GM19238 (cell line): ENCODE data around the gene AKR1A1.
"Not testable (repeated sequence)": the region's sequence is repeated elsewhere in the genome, so short reads cannot be mapped to it uniquely, and the experiment has no call there.

ENCODE experiments used
- DNase-seq: peaks from one replicate; pipeline ENCODE4 v3.0.0; 2011; ENCODE audit warnings: low spot score; ENCODE audit not compliant: insufficient read length

Gene AKR1A1

DNA sequence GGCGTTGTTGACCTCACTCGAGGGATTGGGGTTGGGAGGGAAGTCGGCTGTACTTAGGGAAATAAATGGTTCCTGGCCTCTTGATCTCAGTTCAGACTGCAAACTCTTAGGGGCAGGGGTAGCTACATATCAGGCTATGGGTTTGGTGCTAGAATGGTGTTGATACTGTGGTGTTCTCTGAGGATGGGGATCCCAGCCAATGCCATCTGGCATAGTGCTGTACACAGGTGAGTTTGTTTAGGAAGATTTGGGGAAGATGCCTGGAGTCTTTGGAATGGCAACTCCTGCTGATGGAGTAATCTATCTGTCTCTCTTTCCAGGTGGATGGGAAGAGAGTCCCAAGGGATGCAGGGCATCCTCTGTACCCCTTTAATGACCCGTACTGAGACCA is 18.9 kb downstream of the AKR1A1 start:
- no peak for DNase-seq

DNA sequence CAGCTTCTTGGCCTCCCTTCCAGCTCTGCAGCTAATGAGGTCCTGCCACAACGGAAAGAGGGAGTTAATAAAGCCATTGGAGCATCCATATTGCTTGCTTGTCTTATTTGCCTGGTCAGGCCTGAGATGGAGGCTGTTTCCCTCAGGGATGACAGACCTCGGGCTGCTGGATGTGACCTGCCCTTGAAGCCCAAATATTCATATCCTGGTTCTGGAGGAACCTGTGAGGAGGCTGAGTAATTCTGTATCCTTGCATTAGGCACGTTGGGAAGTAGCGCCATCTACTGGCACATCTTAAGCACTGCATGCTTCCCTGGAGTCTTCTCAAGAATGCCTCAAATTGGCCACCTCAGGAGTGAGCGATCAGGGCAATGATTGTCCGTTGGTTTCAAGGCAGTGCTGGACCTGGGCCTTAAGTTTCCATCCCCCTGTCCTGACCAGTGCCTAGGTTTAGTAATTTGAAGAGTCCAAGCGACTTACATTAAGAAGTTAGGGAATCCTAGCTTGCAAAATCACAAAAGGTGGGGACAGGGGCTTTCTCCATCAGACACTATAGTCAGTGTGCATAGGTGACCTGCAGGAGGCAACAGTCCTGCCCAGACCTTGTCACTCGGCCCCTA is 19.4 kb downstream of the AKR1A1 start:
- DNase-seq = peak; percentile 38

DNA sequence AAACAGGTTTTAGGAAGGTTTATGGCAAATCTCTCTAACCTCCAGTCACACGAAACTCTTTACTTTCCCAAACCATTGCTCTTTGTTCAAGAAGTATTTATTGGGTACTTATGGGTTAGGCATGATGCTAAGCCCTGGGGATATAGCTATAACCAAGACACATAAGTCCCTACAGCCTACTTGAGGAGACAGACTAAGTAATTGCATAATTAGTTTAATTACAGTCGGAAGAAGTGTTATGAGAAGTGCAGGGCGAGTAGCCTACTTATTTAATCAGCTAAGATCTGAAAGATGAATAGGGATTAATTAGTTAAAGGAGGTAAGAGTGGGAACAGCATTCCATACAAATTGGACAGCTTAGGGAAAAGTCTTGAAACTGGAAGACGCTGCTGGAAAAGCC is 20.0 kb downstream of the AKR1A1 start:
- no peak for DNase-seq

DNA sequence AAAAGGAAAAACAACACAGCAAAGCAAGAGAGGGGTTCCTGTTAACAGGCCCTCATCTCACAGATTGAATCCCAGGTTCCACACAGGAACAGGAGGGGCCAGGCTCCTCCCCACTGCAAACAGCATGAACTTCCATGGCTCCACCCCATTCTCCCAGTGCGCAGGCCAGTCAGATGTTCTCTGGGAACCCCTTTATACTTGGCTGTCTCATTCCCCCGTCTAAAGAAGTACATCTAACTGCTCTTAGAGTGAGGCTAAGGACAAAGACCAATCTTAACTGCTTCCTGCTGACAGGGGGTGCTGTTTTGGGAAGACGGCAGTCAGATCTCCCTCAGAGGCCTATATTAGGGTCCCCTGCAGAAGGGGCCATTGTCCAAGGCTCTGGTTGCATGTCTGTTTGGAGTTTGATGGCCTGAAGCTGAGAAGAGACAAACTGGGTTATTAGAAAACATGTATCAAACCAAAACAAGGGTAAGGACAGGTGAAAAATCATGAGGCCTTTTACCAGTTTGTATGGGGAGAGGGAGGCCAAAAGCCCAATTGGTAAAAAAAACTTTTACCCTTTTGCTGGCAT is 22.7 kb downstream of the AKR1A1 start:
- no peak for DNase-seq

DNA sequence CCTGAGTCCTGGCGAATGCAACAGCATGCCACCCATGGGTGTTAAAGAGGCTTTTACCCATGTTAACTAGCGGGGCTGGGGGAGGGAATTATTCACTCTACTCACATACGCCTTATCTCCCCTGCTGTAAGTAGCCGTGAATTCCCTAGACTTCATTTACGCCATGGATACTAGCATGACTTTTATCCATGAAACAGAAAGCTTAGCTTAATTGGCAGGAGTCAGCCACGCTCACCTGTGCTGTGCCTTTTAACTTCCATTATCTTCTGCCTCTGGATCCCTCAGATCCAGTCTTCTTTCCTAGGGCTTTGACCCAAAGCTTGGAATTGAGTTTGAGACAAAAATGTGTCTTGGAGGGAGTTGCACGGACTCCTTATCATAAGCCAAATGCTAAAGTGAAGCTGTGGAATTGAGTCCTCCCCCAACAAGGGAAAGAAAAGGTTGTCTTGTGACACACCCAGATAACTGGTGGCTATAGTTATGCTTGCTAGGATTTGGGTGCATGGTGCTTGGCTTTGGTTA is 23.5 kb downstream of the AKR1A1 start:
- DNase-seq = no peak

DNA sequence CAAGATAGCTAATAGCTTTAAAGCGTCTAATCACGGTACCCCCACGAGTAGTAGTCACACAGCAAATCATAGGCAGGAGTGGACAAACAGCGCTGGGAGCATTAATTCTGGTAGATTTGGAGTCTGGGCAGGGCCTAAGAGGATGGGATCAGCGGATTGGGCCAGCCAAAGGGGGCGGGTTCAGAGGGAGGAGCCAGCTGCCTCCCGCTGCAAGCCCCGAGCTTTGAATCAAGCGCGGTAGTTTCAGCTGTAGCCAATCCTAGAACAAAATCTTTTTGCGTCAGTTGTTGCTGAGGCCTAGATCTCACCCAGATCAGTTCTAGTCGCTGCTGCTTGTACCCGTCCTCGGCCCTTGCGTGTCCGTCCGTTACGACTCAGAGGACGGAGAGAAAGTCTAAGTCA is 32.6 kb downstream of the AKR1A1 start:
- peak; percentile 95 for DNase-seq

DNA sequence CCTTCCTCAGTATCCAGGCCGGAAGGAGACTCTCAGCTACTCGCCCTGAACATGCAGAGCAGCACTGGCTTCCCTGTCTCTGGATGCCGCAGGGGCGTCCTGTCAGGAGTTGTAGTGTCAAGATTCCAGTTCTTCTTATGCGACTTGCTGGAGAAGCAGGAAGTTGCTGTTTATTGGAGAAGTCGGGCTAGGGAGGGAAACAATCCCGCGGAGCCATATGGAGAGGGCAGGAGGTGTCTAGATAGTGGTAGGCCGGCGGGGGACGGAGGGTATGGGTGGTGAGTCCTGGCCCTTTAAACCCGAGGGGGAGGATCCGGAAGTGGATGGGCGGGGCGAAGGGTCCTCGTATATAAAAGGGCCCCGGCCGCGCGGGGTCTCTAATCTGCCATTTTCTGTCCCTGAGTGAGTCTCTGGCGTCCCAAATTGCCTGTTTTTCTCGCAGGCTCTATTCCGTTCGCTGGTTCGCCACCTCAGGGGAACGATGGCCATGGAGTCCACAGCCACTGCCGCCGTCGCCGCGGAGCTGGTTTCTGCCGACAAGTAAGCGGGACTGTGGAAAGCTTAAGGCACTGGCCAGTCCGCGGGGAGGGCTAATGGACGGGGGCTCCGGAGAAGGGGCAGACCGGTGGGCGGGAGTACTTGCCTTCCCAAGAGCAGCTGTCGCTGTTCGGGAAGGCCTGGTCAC is 33.2 kb downstream of the AKR1A1 start, which contains the start of gene NASP:
TSS of gene NASP (plus strand) at position 376 of the 685 bp plus-strand sequence. CDS start at position 482, 106 bp downstream.
- DNase-seq = peak; percentile 70

DNA sequence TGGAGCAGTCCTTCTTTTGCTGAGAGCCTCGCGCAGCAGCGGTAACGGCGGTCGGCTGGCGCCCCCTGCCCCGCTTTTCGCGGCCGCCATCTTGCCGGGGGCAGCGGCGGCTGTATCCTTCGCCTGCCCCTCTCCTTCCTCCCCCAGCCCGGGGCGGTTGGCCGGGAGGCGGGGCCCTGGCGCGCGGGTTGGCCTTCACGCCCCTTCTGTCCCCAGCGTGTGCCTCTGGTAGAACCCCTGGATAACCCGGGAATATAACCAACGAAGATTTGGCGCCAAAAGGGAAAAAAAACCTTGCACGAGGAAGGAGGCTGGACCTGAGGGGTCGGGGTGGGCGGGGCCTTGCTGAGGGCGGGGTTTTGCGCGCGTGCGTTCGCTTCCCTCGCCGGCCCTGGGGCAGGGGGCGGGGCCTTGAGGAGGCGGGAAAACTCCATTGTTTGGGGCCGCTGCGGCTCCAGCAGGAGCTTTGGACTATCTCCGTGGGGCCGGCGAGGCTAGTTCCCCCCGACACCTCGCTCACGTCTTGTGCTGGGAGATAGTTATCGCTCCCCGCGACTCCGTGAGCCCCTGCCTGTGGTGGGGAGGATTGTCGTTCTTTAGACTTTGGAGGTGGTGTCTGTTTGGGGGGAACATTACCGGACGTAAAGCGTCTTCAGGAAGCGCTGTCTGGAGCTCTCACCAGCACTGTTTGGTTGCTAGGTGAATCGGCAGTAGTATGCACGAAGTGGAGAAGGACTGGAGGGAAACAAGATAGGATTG is 33.9 kb downstream of the AKR1A1 start:
- peak; percentile 71 for DNase-seq

DNA sequence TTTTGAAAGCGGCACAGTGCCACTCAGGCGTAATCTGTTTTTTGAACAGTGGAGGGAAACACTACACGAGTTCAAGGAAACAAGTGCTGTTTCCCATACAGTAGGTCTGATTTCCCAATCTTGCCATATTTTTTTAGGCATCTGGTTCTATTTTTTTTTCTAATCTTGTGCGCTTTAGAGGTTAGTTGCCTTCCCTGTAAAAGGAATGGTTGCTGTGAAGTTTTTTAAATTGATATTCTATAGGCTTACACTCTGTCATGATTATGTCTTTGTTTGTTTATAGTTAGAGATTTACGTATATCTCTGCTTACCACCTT is 34.4 kb downstream of the AKR1A1 start:
- DNase-seq = no peak

DNA sequence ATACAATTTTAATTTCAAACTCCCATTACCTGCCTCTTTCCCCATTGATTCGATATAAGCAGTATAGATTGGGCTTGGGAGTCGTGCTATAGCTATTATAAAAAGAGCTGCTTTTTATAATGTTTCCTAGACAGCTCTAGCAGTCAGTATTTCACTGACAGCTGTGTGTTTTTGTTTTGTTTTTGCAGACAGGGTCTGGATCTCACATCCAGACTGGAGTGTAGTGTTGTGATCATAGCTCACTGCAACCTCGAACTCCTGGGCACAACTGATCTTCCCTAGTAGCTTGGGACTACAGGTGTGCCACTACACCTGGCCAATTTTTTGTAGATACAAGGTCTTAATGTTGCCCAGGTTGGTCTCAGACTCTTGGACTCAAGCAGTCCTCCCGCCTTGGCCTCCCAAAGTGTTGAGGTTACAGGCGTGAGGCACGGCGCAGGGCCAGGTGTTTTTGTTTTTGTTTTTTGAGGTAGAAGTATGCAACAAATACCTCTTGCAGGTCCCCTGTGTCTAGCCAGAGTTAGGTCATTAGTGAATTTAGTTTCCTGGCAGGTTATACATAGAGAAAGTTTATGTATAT is 35.0 kb downstream of the AKR1A1 start:
- no peak for DNase-seq

DNA sequence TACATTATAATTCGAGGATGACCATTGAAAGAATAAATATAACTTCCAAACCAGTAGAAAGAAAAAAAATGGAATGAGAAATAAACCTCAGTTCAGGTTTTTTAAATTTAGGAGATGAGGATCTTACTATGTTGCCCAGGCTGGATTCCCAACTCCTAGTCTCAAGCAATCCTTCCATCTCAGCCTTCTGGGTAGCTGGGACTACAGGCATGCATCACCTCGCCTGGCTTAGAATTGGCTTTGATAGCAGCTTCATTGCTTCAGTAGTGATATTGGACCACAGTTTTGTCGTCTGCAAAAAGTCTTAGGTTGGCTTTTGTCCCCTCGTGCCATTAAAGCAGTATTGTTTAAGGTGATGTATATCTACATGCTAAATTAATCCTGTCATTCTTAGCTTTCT is 36.1 kb downstream of the AKR1A1 start:
- no peak for DNase-seq

DNA sequence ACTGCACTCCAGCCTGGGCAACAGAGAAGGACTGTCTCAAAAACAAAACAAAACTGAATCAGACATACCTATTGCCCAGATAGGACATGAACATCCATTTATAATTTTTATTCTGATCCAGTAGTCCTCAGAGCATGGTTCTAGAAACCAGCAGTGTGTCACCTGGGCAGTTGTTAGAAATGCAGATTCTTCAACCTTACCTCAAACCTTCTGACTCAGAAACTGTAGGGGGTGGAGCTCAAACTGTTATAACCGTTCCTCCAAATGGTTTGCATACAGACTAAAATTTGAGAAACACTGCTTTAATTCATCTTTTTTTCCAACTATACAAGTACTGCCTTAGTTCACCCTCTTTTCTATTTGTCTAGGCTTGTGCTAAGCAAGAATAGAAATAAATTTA is 39.2 kb downstream of the AKR1A1 start:
- no peak for DNase-seq

DNA sequence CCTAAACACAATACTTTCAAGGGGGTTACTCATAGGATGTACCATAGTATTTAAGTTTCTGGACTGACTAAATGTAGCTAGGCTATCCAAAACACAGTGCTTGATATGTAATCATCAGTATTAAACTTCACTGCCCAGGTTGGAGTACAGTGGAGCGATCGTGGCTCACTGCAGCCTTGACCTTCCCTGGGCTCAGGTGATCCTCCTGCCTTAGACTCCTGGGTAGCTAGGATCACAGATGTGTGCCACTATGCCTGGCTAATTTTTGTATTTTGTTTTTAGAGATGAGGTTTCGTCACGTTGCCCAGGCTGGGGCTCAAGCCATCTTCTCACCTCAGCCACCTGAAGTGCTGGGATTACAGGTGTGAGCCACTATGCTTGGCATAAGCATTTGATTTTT is 43.8 kb downstream of the AKR1A1 start:
- no peak for DNase-seq

DNA sequence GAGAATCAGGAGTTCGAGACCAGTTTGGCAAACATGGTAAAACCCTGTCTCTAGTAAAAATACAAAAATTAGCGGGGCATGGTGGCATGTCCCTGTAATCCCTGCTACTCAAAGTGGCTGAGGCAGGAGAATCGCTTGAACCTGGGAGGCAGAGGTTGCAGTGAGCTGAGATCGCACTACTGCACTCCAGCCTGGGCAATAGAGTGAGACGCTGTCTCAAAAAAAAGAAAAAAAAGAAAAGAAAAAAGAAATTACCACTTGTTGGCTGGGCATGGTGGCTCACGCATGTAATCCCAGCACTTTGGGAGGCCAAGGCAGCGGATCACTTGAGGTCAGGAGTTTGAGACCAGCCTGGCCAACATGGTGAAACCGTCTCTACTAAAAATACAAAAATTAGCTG is 46.1 kb downstream of the AKR1A1 start:
- DNase-seq = not testable (repeated sequence)

DNA sequence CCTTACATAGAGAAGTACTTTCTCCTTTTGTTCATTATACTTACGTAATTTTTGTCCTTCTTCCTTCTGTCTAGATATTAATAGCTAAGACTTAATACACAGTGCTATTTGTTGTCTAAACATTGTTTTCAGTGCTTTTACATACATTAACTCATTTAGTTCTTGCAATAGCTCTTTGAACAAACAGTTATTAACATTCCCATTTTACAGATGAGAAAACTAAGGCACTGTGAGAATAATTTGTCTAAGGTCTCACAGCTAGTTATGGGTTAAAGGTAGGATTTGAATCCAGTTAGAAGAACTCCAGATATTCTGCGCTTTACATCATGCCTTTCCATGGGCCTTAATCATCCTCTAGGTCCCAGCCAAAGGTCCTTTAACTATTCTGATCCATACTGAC is 53.6 kb downstream of the AKR1A1 start:
- DNase-seq = no peak

DNA sequence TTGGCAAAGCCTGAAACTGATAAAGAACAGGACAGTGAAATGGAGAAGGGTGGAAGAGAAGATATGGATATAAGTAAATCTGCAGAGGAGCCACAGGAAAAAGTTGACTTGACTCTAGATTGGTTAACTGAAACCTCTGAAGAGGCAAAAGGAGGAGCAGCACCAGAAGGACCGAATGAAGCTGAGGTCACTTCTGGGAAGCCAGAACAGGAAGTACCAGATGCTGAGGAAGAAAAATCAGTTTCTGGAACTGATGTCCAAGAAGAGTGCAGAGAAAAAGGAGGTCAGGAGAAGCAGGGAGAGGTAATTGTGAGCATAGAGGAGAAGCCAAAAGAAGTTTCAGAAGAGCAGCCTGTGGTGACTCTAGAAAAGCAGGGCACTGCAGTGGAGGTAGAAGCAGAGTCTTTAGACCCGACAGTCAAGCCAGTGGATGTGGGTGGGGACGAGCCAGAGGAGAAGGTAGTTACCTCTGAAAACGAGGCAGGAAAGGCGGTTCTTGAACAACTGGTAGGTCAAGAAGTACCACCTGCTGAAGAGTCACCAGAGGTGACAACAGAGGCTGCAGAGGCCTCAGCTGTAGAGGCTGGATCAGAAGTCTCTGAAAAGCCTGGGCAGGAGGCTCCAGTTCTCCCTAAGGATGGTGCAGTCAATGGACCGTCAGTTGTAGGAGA is 56.9 kb downstream of the AKR1A1 start:
- DNase-seq = no peak

DNA sequence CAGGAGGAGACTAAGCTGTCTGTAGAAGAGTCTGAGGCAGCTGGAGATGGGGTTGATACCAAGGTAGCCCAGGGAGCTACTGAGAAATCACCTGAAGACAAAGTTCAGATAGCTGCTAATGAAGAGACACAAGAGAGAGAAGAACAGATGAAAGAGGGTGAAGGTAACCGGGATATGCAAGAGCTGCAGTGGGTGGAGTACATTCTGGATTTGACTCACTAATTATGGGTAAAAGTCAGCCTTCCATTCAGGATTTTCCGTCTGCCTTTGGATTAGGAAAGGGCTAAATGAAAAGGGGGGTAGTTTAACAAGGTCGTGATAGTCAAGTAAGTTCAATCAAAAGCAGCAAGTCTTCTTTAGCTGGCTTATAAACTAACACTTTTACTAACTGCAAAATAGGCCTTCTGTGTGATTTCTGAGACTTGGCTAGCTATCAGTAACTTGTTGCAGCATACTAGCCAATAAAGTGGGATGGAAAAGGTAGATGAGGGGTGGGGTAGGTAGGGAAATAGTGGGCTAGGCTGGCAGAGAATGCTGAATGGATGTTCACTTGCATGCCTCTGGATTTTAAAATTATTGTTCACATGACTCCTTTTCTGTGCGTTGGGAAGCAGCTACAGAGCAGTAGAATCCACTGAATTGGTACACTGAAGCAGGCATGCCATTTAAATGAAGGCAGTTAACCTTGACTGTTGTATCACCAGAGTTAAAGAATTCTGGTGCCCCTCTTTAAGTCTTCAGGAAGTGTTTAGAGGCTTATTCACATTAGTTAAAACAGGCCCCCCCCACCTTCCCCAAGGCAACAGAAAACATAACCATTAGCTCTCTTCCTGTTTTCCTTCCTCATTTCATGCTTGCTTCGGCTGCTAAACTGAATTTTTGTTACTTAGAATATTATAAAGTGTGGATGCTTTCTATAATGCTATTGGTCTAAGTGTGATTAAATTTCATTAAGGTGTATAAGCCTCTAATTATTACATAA is 57.8 kb downstream of the AKR1A1 start:
- no peak for DNase-seq

DNA sequence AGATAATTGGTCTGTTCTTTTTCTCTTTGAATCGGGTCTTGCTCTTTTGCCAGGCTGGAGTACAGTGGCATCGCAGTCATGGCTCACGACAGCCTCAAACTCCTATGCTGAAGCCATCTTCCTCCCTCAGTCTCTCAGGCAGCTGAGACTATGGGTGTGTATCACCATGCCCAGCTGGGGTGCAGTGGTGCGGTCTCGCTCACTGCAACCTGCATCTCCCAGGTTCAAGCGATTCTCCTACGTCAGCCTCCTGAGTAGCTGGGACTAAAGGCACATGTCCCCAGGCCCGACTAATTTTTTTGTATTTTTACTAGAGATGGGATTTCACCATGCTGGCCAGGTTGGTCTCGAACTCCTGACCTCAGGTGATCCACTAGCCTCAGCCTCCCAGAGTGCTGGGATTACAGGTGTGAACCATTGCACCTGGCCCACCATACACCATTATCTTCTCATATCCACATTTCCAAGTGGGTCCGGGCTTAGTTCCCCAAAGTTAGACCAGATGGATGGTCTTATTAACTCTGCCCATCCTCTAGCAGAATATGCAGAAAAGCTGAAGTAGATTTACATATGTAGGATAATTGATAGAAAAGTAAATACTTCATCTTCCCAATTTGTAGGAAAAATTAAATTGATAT is 60.1 kb downstream of the AKR1A1 start:
- DNase-seq = no peak

DNA sequence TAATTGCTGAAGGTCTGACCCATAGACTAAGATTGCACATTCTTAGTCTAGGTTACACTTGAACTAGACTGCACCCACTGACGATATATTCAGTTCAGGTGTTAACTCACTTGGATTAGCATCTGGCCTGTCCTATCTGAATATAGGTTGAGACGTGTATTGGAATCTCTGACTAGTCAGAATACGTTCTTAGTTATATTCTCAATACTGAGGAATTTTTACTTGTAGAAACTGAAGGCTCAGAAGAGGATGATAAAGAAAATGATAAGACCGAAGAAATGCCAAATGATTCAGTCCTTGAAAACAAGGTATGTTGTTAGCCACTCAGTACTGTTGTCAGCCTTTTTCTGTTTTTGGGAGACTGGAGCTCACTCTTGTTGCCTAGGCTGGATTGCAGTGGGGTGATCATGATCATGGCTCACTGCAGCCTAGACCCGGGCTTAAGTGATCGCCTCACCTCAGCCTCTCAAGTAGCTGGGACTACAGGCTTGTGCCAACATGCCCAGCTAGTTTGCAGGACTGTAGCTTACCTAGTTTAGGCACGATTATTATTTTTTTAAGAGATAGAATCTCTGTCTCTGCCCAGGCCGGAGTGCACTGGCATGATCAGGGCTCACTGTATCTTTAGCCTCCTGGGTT is 62.4 kb downstream of the AKR1A1 start:
- DNase-seq = no peak
